Liver (tissue), 9 donors: ENCODE results near the gene PPP2R5C. TPM values are rescaled to one million over a fixed set of nuclear protein-coding genes. Genes with fewer than 3 reads are reported as not detected.

Experiments used
- DNase-seq: peaks from one replicate; pipeline ENCODE4 v3.0.0-alpha.2; 2017; ENCODE audit warnings: low spot score
- H3K27ac ChIP-seq, 2 donors: one replicate each; pipeline ENCODE4 v1.7.0; 2013; ENCODE audit warnings: inconsistent platforms in 2 of 2, low read length in 2 of 2, control low read depth in 1 of 2, low read depth in 1 of 2, mild to moderate bottlenecking in 1 of 2
- H3K27me3 ChIP-seq, 4 donors: one replicate each; pipeline versions ENCODE4 v1.6.1 to v1.7.0; 2013; ENCODE audit warnings: low read length in 3 of 4, inconsistent platforms in 1 of 4, mild to moderate bottlenecking in 1 of 4, moderate library complexity in 1 of 4; ENCODE audit not compliant: control insufficient read depth in 4 of 4, insufficient read depth in 4 of 4
- H3K36me3 ChIP-seq, 4 donors: one replicate each; pipeline versions ENCODE4 v1.6.1 to v1.7.0; 2013; ENCODE audit warnings: low read length in 3 of 4, mild to moderate bottlenecking in 3 of 4, low read depth in 1 of 4, moderate library complexity in 1 of 4; ENCODE audit not compliant: control insufficient read depth in 4 of 4, insufficient read depth in 3 of 4
- H3K4me1 ChIP-seq, 4 donors: one replicate each; pipeline versions ENCODE4 v1.6.1 to v1.7.0; 2013; ENCODE audit warnings: low read length in 3 of 4, mild to moderate bottlenecking in 3 of 4, moderate library complexity in 1 of 4; ENCODE audit not compliant: control insufficient read depth in 4 of 4, insufficient read depth in 4 of 4
- H3K4me3 ChIP-seq, 3 donors: one replicate each; pipeline versions ENCODE4 v1.6.1 to v1.7.0; 2013; ENCODE audit warnings: low read length in 3 of 3, control low read depth in 1 of 3, low read depth in 1 of 3, mild to moderate bottlenecking in 1 of 3
- H3K9ac ChIP-seq, 2 donors: one replicate each; pipeline ENCODE4 v1.7.0; 2013; ENCODE audit warnings: low read length in 2 of 2, mild to moderate bottlenecking in 2 of 2, moderate library complexity in 2 of 2, control low read depth in 1 of 2, low read depth in 1 of 2
- H3K9me3 ChIP-seq, 4 donors: one replicate each; pipeline versions ENCODE4 v1.6.1 to v1.7.0; 2013; ENCODE audit warnings: low read length in 3 of 4; ENCODE audit not compliant: control insufficient read depth in 4 of 4
- ATF3 ChIP-seq: IDR thresholded peaks from 2 replicates; pipeline ENCODE4 v1.6.1; 2016; ENCODE audit warnings: antibody characterized with exemption
- EGR1 ChIP-seq, 2 donors: IDR thresholded peaks; 2 replicates each; pipeline ENCODE4 v1.6.1; 2016 to 2018; ENCODE audit warnings: antibody characterized with exemption in 2 of 2, low read depth in 2 of 2
- FOXA1 ChIP-seq: IDR thresholded peaks from 2 replicates; pipeline ENCODE4 v1.6.1; 2016; ENCODE audit warnings: antibody characterized with exemption
- HNF4G ChIP-seq: IDR thresholded peaks from 2 replicates; pipeline ENCODE4 v1.6.1; 2016; ENCODE audit warnings: antibody characterized with exemption
- JUND ChIP-seq, 2 donors: IDR thresholded peaks; 2 replicates each; pipeline ENCODE4 v1.6.1; 2016; ENCODE audit warnings: antibody characterized with exemption in 2 of 2
- MAX ChIP-seq: IDR thresholded peaks from 2 replicates; pipeline ENCODE4 v1.6.1; 2016; ENCODE audit warnings: antibody characterized with exemption
- NR2F2 ChIP-seq: IDR thresholded peaks from 2 replicates; pipeline ENCODE4 v1.6.1; 2016; ENCODE audit warnings: antibody characterized with exemption
- RAD21 ChIP-seq, 2 donors: IDR thresholded peaks; 2 replicates each; pipeline ENCODE4 v1.6.1; 2016; ENCODE audit warnings: antibody characterized with exemption in 2 of 2, mild to moderate bottlenecking in 2 of 2
- REST ChIP-seq: IDR thresholded peaks from 2 replicates; pipeline ENCODE4 v1.6.1; 2016; ENCODE audit warnings: antibody characterized with exemption, mild to moderate bottlenecking
- SP1 ChIP-seq: IDR thresholded peaks from 2 replicates; pipeline ENCODE4 v1.6.1; 2018; ENCODE audit warnings: antibody characterized with exemption, mild to moderate bottlenecking
- TAF1 ChIP-seq: conservative IDR thresholded peaks from 2 replicates; pipeline ENCODE4 v1.6.1; 2016; ENCODE audit warnings: antibody characterized with exemption, mild to moderate bottlenecking
- WGBS: extraction: QIAGEN DNeasy Blood & Tissue Kit; methylation state at CpG from one replicate; pipeline ENCODE4 v1.1.7; 2013; 5-methylcytosine and 5-hydroxymethylcytosine counted together
- polyA plus RNA-seq, 2 donors: library from polyadenylated mRNA; stranded (reverse) in 1 of 2; unstranded in 1 of 2; fragments of 200-250 nt in 1 of 2; fragments of >200 nt in 1 of 2; fragmentation: Nextera tagmentation in 1 of 2; extraction: Ambion mirVana in 1 of 2; gene quantifications; one replicate each; pipeline versions ENCODE4 v1.2.1 to v1.2.3, GENCODE V29; 2013 to 2015
- total RNA-seq, 2 donors: library from RNA; depleted of rRNA; stranded (reverse); fragments of >200 nt; gene quantifications; one replicate each; pipeline ENCODE4 v1.2.3, GENCODE V29; 2014
- TF ChIP-seq, protein P1 (sequence below): IDR thresholded peaks from 2 replicates; pipeline ENCODE4 v1.6.1; 2016; ENCODE audit warnings: antibody characterized with exemption
- donor health status: healthy.
- donor health status: healthy.
- donor health status: healthy.
- donor health status: healthy.
- donor health status: healthy.

PPP2R5C gene
- total and polyA plus RNA-seq, 4 donors, result 33.5 to 52.3 (median 43.9) TPM

DNA sequence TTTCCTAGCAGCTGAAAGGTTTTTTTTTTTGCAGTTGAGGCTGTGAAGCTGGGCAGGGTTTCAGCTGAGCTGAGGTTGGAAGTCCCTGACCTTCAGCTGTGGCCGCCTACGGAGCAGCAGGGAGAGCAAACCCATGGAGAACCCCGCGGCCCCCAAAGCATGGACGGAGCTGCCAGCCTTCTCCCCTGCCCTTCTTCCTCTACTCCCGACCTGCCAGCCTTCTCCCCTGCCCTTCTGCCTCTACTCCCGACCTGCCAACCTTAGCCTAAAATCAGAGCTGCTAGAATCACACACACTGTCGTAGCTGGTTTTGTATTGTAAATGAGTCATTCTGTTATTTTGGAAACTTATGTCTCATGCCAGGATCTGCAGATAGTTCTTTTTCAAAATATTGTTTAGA, 74.6 kb downstream of the PPP2R5C start:
- Histone ChIP-seq H3K4me1 (peaks cover 0 to 12% (median 5%) of the 10 kb centered on the region in 4 donors), H3K27ac (no peak overlapping the region), H3K36me3 (no peaks in the 10 kb centered on the region), H3K9ac (no peak overlapping the region), H3K4me3 (no peak overlapping the region), H3K27me3 (no peaks in the 10 kb centered on the region), H3K9me3 (no peaks in the 10 kb centered on the region)
- no peak for TF ChIP-seq RAD21 (IDR thresholded peaks at IDR 0.05)
- peak; percentile 18 for TF ChIP-seq NR2F2
- WGBS, result 79% methylated on average over 8 of the region's 8 CpGs
- DNase-seq, result no peak

DNA sequence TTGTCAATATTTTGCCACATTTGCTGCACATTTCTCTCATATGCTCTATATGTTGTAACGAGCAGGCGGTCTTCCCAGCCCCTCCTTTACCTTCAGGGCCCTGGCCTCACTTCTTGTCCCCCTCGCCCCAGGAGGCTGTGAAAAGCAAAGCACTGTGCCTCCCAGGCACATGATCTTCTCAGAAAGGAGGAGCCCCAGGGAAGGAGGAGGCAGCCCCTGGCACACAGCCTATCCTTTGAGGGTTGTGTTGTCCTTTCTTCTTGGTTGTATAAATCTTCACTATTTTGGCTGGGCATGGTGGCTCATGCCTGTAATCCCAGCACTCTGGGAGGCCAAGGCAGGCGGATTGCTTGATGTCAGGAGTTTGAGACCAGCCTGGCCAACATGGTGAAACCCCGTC, 77.0 kb downstream of the PPP2R5C start:
- Histone ChIP-seq H3K9ac (no peak overlapping the region), H3K9me3 (no peaks in the 10 kb centered on the region), H3K4me3 (no peak overlapping the region), H3K36me3 (no peaks in the 10 kb centered on the region), H3K27me3 (no peaks in the 10 kb centered on the region), H3K4me1 (peaks cover 2 to 8% (median 5%) of the 10 kb centered on the region in 4 donors), H3K27ac (no peak overlapping the region)
- 95% methylated on average over 5 of the region's 5 CpGs for WGBS
- DNase-seq, result no peak
- TF ChIP-seq ATF3, result no peak
- TF ChIP-seq RAD21 (IDR thresholded peaks at IDR 0.05), result no peak
- no peak for TF ChIP-seq SP1
- no peak for TF ChIP-seq TAF1
- TF ChIP-seq MAX, result no peak
- TF ChIP-seq JUND (IDR thresholded peaks at IDR 0.05), result no peak

- TF ChIP-seq SP1, result no peak
- TF ChIP-seq, protein P1, sequence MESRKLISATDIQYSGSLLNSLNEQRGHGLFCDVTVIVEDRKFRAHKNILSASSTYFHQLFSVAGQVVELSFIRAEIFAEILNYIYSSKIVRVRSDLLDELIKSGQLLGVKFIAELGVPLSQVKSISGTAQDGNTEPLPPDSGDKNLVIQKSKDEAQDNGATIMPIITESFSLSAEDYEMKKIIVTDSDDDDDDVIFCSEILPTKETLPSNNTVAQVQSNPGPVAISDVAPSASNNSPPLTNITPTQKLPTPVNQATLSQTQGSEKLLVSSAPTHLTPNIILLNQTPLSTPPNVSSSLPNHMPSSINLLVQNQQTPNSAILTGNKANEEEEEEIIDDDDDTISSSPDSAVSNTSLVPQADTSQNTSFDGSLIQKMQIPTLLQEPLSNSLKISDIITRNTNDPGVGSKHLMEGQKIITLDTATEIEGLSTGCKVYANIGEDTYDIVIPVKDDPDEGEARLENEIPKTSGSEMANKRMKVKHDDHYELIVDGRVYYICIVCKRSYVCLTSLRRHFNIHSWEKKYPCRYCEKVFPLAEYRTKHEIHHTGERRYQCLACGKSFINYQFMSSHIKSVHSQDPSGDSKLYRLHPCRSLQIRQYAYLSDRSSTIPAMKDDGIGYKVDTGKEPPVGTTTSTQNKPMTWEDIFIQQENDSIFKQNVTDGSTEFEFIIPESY, result no peak
- no peak for TF ChIP-seq FOXA1
- TF ChIP-seq MAX, result no peak
- TF ChIP-seq JUND (IDR thresholded peaks at IDR 0.05), result no peak
- TF ChIP-seq HNF4G, result no peak
- no peak for TF ChIP-seq ATF3
- no peak for TF ChIP-seq REST
- no peak for TF ChIP-seq RAD21 (IDR thresholded peaks at IDR 0.05)
- no peak for TF ChIP-seq EGR1 (IDR thresholded peaks at IDR 0.05; ENCODE audit: low read depth in 2 of 2)
- H3K4me1 ChIP-seq, result peaks cover 2 to 8% (median 5%) of the 10 kb centered on the region in 4 donors
- H3K9ac ChIP-seq, result no peak overlapping the region
- H3K27ac ChIP-seq, result no peak overlapping the region
- no peak overlapping the region for H3K4me3 ChIP-seq
- H3K27me3 ChIP-seq, result no peaks in the 10 kb centered on the region
- no peaks in the 10 kb centered on the region for H3K9me3 ChIP-seq
- DNase-seq, result no peak
- 87% methylated on average over 11 of the region's 11 CpGs for WGBS
- no peaks in the 10 kb centered on the region for H3K36me3 ChIP-seq
Observed at GRCh38 chr14:101839236-101839635, 77.7 kb downstream of the PPP2R5C start.
